OCI-LY1 (cell line): Measurements from ENCODE around the gene SRP9.

Source experiments
- EZH2 ChIP-seq: fragments of 200-600 bp; sonication (generic), shearing (Covaris generic); IDR thresholded peaks from 2 replicates; pipeline ENCODE4 v1.8.0; 2017; ENCODE audit warnings: borderline replicate concordance, mixed run types, mild to moderate bottlenecking, antibody characterized with exemption, low read length, moderate library complexity, mixed read lengths
- TF ChIP-seq, protein P1 (sequence below): fragments of 200-600 bp; sonication (generic), shearing (Covaris generic); IDR thresholded peaks from 2 replicates; pipeline ENCODE4 v1.5.1; 2017; ENCODE audit warnings: mild to moderate bottlenecking, antibody characterized with exemption, low read length, moderate library complexity, mixed read lengths

DNA sequence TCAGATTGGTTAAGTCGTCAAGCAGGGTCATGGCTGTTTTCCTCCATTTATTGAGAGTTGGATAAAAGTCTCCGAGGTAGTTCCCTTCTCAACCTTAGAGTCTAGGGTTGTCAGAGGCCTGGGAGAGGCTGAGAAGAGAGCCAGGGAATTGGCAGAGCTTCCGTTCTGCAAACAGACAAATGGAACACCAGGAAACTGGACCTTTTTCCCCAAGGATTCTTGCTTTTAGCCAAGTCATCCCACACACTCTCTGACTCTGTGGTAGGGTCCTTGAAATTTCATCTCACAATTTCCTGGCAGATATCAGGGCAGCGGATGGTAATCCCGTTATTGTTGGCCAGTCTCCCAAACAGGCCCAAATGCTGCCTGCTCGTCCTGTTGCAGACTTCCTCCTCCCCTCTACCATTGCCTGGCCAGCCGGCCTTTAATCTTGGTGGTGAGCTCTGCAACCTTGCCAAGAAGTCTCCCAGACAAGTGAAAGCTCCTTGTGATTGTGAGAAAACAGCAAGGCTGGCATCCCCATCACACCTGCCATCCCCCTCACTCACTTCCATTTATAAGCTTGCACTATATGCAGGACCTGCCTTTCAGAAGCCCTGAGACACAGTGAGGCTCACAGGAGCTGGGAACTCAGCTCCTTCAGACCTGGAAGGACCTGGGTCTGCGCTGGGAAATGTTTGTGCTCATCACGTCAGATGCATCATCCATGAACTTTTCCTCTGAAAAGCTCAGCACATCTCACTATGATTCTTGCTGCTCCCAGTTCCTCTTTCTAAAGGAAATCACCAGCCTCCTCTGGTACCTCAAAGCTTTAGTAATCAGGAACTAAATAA is 13.7 kb upstream of the SRP9 start:
- no peak for TF ChIP-seq EZH2
- TF ChIP-seq, protein P1, sequence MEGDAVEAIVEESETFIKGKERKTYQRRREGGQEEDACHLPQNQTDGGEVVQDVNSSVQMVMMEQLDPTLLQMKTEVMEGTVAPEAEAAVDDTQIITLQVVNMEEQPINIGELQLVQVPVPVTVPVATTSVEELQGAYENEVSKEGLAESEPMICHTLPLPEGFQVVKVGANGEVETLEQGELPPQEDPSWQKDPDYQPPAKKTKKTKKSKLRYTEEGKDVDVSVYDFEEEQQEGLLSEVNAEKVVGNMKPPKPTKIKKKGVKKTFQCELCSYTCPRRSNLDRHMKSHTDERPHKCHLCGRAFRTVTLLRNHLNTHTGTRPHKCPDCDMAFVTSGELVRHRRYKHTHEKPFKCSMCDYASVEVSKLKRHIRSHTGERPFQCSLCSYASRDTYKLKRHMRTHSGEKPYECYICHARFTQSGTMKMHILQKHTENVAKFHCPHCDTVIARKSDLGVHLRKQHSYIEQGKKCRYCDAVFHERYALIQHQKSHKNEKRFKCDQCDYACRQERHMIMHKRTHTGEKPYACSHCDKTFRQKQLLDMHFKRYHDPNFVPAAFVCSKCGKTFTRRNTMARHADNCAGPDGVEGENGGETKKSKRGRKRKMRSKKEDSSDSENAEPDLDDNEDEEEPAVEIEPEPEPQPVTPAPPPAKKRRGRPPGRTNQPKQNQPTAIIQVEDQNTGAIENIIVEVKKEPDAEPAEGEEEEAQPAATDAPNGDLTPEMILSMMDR, result no peak
